Stimulated activated naive CD8-positive, alpha-beta T cell treated with anti-CD3 and anti-CD28 coated beads, Interleukin-15, amount 100 ng/mL, for 72 hours (primary cell): Measurements from ENCODE around the gene SIGLEC6.

Experiments
- ATAC-seq: fragments of 150-1000 bp; cut with Tn5 transposase; 2 replicates; pipeline ENCODE4 v1.10.0; 2021; ENCODE audit warnings: mild to moderate bottlenecking, moderate library complexity
- DNase-seq, 2 donors: peaks; one replicate each; pipeline ENCODE4 v3.0.0; 2021 to 2022
- H3K27ac Mint-ChIP-seq, 2 donors: one replicate each; pipeline ENCODE4 v1.8.0; 2022; ENCODE audit warnings: mild to moderate bottlenecking in 2 of 2, mixed read lengths in 2 of 2, moderate library complexity in 2 of 2
- H3K27me3 Mint-ChIP-seq: one replicate; pipeline ENCODE4 v1.8.0; 2022; ENCODE audit warnings: mixed read lengths
- H3K4me1 Mint-ChIP-seq: one replicate; pipeline ENCODE4 v1.8.0; 2022; ENCODE audit warnings: mild to moderate bottlenecking, mixed read lengths
- H3K4me3 Mint-ChIP-seq, 2 donors: one replicate each; pipeline ENCODE4 v1.8.0; 2022; ENCODE audit warnings: mild to moderate bottlenecking in 2 of 2, mixed read lengths in 2 of 2, moderate library complexity in 1 of 2
- H3K9me3 Mint-ChIP-seq, 2 donors: one replicate each; pipeline ENCODE4 v1.8.0; 2022; ENCODE audit warnings: mixed read lengths in 2 of 2

SIGLEC6 gene

GRCh38 chr19:51535535-51535934, 4.1 kb upstream of the SIGLEC6 start:
- no peak overlapping the region for H3K27ac Mint-ChIP-seq
- peaks cover 4 to 16% of the 10 kb centered on the region in 2 donors for H3K9me3 Mint-ChIP-seq
- DNase-seq (no peak), ATAC-seq (no peak)
- peaks cover 9% of the 10 kb centered on the region for H3K4me1 Mint-ChIP-seq
- no peak overlapping the region for H3K4me3 Mint-ChIP-seq
- peaks cover 82% of the 10 kb centered on the region for H3K27me3 Mint-ChIP-seq

- H3K27me3 Mint-ChIP-seq = peaks cover 87% of the 10 kb centered on the region
- no peak for ATAC-seq
- DNase-seq = no peak
- peaks cover 4 to 5% of the 10 kb centered on the region in 2 donors for H3K9me3 Mint-ChIP-seq
- H3K27ac Mint-ChIP-seq = no peak overlapping the region
- peaks cover 9% of the 10 kb centered on the region for H3K4me1 Mint-ChIP-seq
- no peak overlapping the region for H3K4me3 Mint-ChIP-seq
Measured at GRCh38 chr19:51530616-51531015, 854 bp downstream of the SIGLEC6 start.

- ATAC-seq (no peak), DNase-seq (no peak)
- Mint-ChIP-seq H3K4me1 (peaks cover 9% of the 10 kb centered on the region), H3K4me3 (no peak overlapping the region), H3K9me3 (no peaks in the 10 kb centered on the region), H3K27ac (no peak overlapping the region), H3K27me3 (peaks cover 78% of the 10 kb centered on the region)
Measured at GRCh38 chr19:51529301-51529700, 2.2 kb downstream of the SIGLEC6 start.

- H3K27ac Mint-ChIP-seq = no peak overlapping the region
- H3K4me3 Mint-ChIP-seq = no peak overlapping the region
- no peaks in the 10 kb centered on the region for H3K4me1 Mint-ChIP-seq
- H3K27me3 Mint-ChIP-seq = peaks cover 65% of the 10 kb centered on the region
- ATAC-seq = no peak
- no peak for DNase-seq
- no peaks in the 10 kb centered on the region for H3K9me3 Mint-ChIP-seq
Measured at GRCh38 chr19:51525651-51526050, 5.8 kb downstream of the SIGLEC6 start.

DNA sequence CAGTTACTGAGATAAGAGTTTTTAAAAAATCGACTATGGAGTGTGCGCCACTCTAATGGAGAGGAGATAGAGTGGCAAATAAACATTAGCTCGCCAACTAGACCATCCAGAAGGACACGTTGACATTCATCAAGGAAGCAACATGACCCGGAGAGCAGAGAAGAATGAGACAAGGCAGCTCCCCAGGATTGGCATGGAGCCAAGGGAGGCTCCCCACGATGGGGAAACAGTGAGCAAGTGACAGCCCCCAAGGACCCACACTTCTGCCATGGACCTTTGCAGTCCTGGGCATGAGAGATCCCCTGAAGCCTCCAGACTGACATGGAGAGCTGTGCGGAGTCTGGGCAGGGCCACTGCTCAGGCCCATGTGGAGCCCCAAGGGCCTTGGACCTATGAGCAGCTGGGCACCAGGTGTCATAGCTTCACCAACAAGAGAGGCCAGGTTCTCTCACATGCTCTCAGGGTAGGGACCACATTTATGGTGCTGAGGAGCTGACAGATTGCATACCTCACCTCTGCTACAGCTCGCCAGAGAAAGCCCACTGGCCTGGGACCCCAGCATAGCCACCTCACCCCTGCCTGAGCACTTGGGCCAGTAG, 6.7 kb downstream of the SIGLEC6 start:
- H3K4me3 Mint-ChIP-seq = no peak overlapping the region
- H3K27me3 Mint-ChIP-seq = peaks cover 56% of the 10 kb centered on the region
- H3K27ac Mint-ChIP-seq = no peak overlapping the region
- no peaks in the 10 kb centered on the region for H3K9me3 Mint-ChIP-seq
- ATAC-seq (no peak), DNase-seq (no peak)
- H3K4me1 Mint-ChIP-seq = no peaks in the 10 kb centered on the region

DNA sequence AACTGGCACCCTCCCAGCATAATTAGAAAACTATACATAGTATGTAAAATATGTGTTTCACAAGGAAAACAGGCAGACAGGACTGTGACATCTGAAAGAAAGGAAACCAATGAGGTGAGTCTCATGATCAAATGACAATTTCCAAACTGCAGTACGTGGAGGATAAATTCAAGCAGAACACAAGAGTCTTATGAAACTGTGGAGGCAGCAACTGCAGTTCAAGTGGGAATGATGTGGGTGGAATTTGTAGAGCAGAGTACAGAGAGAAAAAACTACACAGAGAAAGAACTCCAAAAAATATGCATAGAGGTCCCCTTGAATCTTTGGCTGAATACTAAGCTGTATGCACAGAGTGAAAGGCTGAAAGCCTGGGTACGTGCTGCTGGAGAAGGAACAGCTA, 9.7 kb downstream of the SIGLEC6 start:
- Mint-ChIP-seq H3K4me3 (no peak overlapping the region), H3K4me1 (no peaks in the 10 kb centered on the region), H3K27me3 (peaks cover 50% of the 10 kb centered on the region), H3K27ac (no peak overlapping the region), H3K9me3 (no peaks in the 10 kb centered on the region)
- ATAC-seq = no peak
- DNase-seq = no peak

DNA sequence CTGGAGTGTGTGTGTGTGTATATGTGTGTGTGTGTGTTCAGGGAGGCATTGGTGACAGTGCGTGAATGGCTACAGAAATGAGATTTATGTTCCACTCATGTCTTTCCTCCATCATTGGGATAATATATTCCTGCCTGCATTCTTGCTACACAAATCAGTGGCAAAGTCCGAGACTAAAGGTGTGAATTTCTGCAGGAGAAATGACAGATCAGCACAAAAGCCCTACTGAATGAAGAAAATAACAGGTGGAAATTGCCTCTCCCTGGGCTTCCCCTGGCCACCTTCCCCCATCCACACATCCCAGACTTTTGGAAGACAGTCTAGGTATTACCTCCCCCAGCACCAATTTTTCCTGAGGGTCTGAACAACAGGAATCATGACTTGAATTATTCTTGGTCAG, 10.1 kb downstream of the SIGLEC6 start:
- no peak overlapping the region for H3K27ac Mint-ChIP-seq
- H3K4me3 Mint-ChIP-seq = no peak overlapping the region
- peaks cover 47% of the 10 kb centered on the region for H3K27me3 Mint-ChIP-seq
- no peaks in the 10 kb centered on the region for H3K4me1 Mint-ChIP-seq
- ATAC-seq (no peak), DNase-seq (no peak)
- H3K9me3 Mint-ChIP-seq = no peaks in the 10 kb centered on the region

DNA sequence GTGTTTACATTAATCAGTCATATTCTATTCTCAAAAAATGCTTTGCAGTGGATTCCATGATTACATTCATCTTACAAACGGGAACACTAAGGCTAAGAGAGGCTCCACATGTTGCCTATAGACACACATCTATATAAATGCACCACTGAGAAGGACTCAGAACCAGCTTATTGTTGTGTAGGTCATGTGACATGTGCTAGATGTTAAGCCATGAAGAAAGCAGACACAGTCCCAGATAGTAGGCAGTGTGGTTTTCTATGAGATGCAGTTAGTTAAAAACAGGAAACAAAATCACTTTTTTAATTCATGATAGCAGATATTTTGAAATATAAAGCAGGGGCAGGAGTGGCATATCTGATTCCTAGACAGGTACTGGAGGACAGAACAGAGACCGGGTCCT, 10.7 kb downstream of the SIGLEC6 start:
- DNase-seq (no peak), ATAC-seq (no peak)
- Mint-ChIP-seq H3K9me3 (no peaks in the 10 kb centered on the region), H3K27me3 (peaks cover 46% of the 10 kb centered on the region), H3K4me1 (no peaks in the 10 kb centered on the region), H3K4me3 (no peak overlapping the region), H3K27ac (no peak overlapping the region)

DNA sequence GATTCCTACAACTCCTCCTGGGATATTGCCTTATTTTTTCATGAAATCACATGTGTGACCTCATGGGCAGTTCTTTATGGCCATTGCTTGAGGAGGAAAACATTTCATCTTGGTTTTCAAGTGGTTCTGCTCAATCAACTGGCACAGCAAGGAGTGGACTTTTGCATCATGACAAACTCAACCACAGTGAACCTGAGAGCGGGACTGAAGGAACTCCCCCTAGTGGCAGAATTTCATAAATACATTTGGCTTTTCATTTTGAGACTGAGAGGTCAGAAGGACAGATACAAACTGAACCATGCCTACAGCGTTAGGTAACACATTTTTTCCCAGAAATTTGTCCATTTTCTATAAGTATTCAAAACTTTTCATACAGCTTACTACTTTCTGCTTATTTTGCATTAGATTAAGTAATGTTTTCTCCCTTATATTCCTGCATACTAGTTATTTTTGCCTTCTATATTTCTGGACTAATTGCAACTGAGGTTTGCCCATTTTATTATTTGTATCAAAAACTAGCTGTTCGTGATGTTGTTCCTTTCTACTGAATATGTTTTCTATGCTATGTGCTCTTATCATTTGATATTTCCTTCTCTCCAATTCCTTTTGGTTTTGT, 16.5 kb downstream of the SIGLEC6 start:
- Mint-ChIP-seq H3K4me1 (peaks cover 6% of the 10 kb centered on the region), H3K27me3 (peaks cover 54% of the 10 kb centered on the region), H3K27ac (no peak overlapping the region), H3K9me3 (no peaks in the 10 kb centered on the region), H3K4me3 (no peak overlapping the region)
- DNase-seq (peak in 1 of 2 donors; percentile 31), ATAC-seq (peak; percentile 66)

DNA sequence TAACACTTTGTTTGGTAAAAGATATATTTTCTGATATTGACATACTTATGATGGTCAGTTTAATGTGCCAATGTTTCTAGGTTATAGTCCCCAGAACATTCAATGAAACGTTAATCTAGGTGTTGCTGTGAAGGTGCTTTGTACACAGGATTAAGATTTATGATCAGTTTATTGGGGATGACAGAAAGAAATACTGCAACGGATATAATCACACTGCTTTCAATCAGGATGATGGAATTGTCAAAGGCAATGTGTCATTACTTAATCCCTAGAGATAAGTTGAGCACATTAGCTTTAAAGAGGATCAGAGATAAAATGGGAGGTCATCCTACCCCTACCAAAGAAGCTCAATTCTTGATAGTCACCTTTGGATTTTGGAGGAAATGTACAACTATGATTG, 17.5 kb downstream of the SIGLEC6 start:
- DNase-seq (no peak), ATAC-seq (no peak)
- peaks cover 6% of the 10 kb centered on the region for H3K4me1 Mint-ChIP-seq

DNA sequence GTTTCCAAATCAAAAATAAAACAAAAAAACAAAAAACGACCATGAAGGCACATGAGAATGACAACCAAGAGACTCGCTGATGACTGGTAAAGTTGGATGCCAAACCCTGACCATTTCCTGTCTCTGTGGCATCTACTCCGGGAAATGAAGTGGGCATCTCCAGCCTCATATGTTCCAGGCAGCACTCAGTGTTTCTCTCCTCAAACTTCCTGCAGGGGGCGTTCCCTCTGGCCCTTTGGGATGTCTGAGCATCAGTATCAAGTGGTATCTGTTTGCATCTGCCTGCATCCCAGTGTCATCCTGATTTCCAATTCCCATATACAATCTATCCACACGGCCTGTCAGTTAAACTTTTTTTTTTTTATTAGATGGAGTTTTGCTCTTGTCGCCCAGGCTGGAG, 20.1 kb downstream of the SIGLEC6 start:
- Mint-ChIP-seq H3K4me3 (no peak overlapping the region), H3K4me1 (peaks cover 6% of the 10 kb centered on the region), H3K27me3 (peaks cover 49% of the 10 kb centered on the region), H3K27ac (no peak overlapping the region), H3K9me3 (no peaks in the 10 kb centered on the region)
- DNase-seq = peak in 1 of 2 donors; percentile 21
- ATAC-seq = peak; percentile 60

More for the DNA sequence above, 17.5 kb downstream of the SIGLEC6 start:
- Mint-ChIP-seq H3K9me3 (no peaks in the 10 kb centered on the region), H3K4me3 (no peak overlapping the region), H3K27me3 (peaks cover 58% of the 10 kb centered on the region), H3K27ac (no peak overlapping the region)

GRCh38 chr19:51509823-51510660, 21.4 kb downstream of the SIGLEC6 start:
- peaks cover 0 to 2% of the 10 kb centered on the region in 2 donors for H3K9me3 Mint-ChIP-seq
- DNase-seq (no peak), ATAC-seq (no peak)
- H3K4me1 Mint-ChIP-seq = peaks cover 6% of the 10 kb centered on the region
- no peak overlapping the region for H3K4me3 Mint-ChIP-seq
- H3K27ac Mint-ChIP-seq = no peak overlapping the region
- H3K27me3 Mint-ChIP-seq = peaks cover 49% of the 10 kb centered on the region

DNA sequence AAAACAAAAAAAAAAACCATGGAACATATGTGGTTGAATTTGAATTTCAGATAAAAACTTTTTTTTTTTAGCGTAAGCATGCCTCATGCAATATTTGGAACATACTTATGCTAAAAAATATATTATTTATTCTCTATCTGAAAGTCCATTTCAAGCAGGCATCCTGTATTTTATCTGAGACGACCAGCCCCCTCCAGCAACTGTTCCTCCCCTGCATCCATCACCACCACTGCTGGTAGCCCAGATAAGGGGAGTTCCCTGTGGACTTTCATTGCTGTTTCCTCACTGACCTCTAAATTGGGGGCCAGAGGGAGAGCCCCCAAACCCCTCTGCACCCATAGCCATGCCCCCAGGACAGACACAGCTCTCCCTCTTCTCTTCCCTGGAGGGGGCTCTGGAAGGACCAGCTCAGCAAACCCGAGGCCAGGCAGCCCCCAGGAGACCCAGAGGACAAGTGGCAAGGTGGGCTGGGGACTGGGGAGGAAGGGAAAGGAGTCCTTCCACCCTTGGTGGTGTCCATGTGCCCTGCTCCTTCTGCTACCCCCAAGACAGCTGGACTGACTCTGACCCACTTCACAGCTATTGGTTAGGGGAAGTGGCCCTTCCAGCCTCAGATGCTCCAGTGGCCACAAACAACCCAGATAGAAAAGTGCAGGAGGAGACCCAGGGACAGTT, 23.3 kb downstream of the SIGLEC6 start:
- Mint-ChIP-seq H3K4me1 (peaks cover 6% of the 10 kb centered on the region), H3K27ac (no peak overlapping the region)
- no peak for ATAC-seq

DNA sequence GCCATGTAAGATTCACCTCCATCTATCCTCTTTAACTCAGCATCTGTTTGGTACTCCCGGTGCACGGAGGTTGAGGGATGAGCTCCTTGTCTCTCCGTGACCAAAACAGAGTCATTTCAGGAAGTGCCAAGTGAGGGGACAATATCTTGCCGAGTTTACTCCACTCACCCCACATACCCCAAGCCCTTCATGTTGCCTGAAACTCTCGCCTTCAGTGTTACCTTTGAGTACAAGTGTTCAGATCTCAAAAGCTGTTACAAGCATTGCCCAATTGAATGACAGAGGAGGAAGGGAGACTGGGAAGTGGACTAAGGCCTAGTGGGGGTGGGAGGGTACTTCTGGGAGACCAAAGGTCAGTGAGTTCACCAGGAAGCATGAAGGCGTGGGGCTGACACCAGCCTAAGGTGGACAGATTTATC, 23.8 kb downstream of the SIGLEC6 start:
- ATAC-seq (no peak), DNase-seq (no peak)
- Mint-ChIP-seq H3K9me3 (peaks cover 6 to 25% of the 10 kb centered on the region in 2 donors), H3K27ac (no peak overlapping the region), H3K4me1 (peaks cover 6% of the 10 kb centered on the region), H3K27me3 (peaks cover 34% of the 10 kb centered on the region), H3K4me3 (no peak overlapping the region)

More for the DNA sequence above, 23.3 kb downstream of the SIGLEC6 start:
- Mint-ChIP-seq H3K27me3 (peaks cover 40% of the 10 kb centered on the region), H3K4me3 (no peak overlapping the region), H3K9me3 (peaks cover 6 to 19% of the 10 kb centered on the region in 2 donors)
- no peak for DNase-seq

- H3K27ac Mint-ChIP-seq = no peak overlapping the region
- H3K4me1 Mint-ChIP-seq = peaks cover 8% of the 10 kb centered on the region
- no peak overlapping the region for H3K4me3 Mint-ChIP-seq
- ATAC-seq (no peak), DNase-seq (no peak)
- peaks cover 6 to 25% of the 10 kb centered on the region in 2 donors for H3K9me3 Mint-ChIP-seq
- peaks cover 30% of the 10 kb centered on the region for H3K27me3 Mint-ChIP-seq
Measured at GRCh38 chr19:51507192-51507591, 24.3 kb downstream of the SIGLEC6 start.
